Gastroesophageal sphincter (tissue), 3 donors: ENCODE data around the gene ZNF362.

ENCODE experiments used
- POLR2AphosphoS5 ChIP-seq: sonication (generic); formaldehyde crosslinking; IDR thresholded peaks from one replicate; pipeline ENCODE4 v1.6.1; 2017; ENCODE audit warnings: antibody characterized with exemption
- TF ChIP-seq, protein P1 (sequence below), 4 experiments: fragments of 200-600 bp in 2 of 4; fragments of 450-650 bp in 2 of 4; sonication (generic) in 1 of 4; IDR thresholded peaks; one replicate each; pipeline ENCODE4 v1.5.1; 2017 to 2019; ENCODE audit warnings: antibody characterized with exemption in 4 of 4, mild to moderate bottlenecking in 2 of 4, moderate library complexity in 2 of 4

DNA sequence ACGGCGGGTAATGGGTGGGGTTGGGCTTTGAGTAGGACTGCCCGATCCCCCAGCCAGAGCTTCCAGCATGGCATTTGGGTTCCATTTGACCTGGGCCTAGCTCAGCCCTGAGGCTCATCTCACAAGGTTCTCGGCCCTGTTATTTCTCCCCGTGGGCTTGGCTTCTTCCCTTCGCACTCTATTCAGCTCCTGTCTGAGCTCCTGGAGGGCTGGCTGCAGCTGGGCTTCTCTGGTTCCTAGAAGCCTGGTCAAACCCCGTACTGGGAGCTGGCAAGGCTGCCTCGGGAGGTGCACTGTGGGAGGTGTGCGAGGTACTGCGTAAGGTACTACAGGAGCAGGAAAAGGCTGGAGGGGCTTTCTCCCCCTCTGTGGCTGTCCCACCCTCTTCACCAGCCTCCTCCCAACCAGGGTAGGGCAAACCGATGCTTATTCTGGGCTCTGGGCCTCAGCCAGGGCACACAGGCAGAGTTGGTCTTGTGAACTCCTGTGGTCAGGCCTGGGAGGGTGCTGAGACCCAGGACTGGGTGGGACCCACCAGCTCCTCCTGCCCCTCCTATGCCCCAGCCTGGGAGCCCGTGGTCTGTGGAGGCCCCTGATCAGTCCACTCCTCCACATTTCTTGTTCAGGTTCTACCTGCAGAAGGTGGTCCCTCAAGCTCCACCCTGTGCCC lies 63.8 kb downstream of the ZNF362 start:
- TF ChIP-seq, protein P1, sequence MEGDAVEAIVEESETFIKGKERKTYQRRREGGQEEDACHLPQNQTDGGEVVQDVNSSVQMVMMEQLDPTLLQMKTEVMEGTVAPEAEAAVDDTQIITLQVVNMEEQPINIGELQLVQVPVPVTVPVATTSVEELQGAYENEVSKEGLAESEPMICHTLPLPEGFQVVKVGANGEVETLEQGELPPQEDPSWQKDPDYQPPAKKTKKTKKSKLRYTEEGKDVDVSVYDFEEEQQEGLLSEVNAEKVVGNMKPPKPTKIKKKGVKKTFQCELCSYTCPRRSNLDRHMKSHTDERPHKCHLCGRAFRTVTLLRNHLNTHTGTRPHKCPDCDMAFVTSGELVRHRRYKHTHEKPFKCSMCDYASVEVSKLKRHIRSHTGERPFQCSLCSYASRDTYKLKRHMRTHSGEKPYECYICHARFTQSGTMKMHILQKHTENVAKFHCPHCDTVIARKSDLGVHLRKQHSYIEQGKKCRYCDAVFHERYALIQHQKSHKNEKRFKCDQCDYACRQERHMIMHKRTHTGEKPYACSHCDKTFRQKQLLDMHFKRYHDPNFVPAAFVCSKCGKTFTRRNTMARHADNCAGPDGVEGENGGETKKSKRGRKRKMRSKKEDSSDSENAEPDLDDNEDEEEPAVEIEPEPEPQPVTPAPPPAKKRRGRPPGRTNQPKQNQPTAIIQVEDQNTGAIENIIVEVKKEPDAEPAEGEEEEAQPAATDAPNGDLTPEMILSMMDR (IDR thresholded peaks at IDR 0.05), result no peak
- TF ChIP-seq POLR2AphosphoS5, result peak; percentile 2
